GM10266 (cell line): Measurements from ENCODE around the gene SMIM22.

Experiments
- DNase-seq: peaks from one replicate; pipeline ENCODE4 v3.0.0; 2012; ENCODE audit errors: extremely low spot score
- CTCF ChIP-seq: IDR thresholded peaks from 2 replicates; pipeline ENCODE4 v1.5.1; 2012; ENCODE audit warnings: mild to moderate bottlenecking, low read depth; ENCODE audit not compliant: control insufficient read depth, insufficient read depth; ENCODE audit errors: missing control alignments

The SMIM22 gene

GRCh38 chr16:4828567-4829321 lies 33.6 kb downstream of the SMIM22 start:
- TF ChIP-seq CTCF = no peak
- no peak for DNase-seq

GRCh38 chr16:4830408-4830807 lies 35.2 kb downstream of the SMIM22 start:
- DNase-seq = no peak
- no peak for TF ChIP-seq CTCF

GRCh38 chr16:4831616-4832015 lies 36.4 kb downstream of the SMIM22 start:
- no peak for DNase-seq
- TF ChIP-seq CTCF = no peak

GRCh38 chr16:4832698-4833343 lies 37.7 kb downstream of the SMIM22 start:
- TF ChIP-seq CTCF = no peak
- no peak for DNase-seq

GRCh38 chr16:4833584-4833983 lies 38.4 kb downstream of the SMIM22 start:
- DNase-seq = peak; percentile 24
- no peak for TF ChIP-seq CTCF

GRCh38 chr16:4836727-4837126 lies 41.6 kb downstream of the SMIM22 start:
- no peak for TF ChIP-seq CTCF
- no peak for DNase-seq
